Measurements from ENCODE around the gene MTUS2. TPM values are rescaled to one million over a fixed set of nuclear protein-coding genes. Genes with fewer than 3 reads are reported as not detected.

The MTUS2 gene
- polyA plus RNA-seq, 10 donors, result 16.9 to 35.5 (median 25.8) TPM

- DNase-seq, result peak in 1 of 3 donors; percentile 22
These were observed 628.0 kb downstream of the MTUS2 start for GRCh38 chr13:29448174-29448573.

- DNase-seq, result no peak
These were observed 629.6 kb downstream of the MTUS2 start for GRCh38 chr13:29449726-29450125.

- no peak for DNase-seq
These were observed 631.8 kb downstream of the MTUS2 start for GRCh38 chr13:29451976-29452375.

- DNase-seq, result peak; percentile 31 to 73 (median 48)
These were observed 632.9 kb downstream of the MTUS2 start for GRCh38 chr13:29452773-29453616.

GRCh38 chr13:29453617-29454011, 633.5 kb downstream of the MTUS2 start:
- peak in 1 of 3 donors; percentile 34 for DNase-seq

GRCh38 chr13:29454931-29455481, 634.9 kb downstream of the MTUS2 start:
- no peak for DNase-seq

- DNase-seq, result no peak
These were observed 636.3 kb downstream of the MTUS2 start for GRCh38 chr13:29456419-29456818.

- peak in 1 of 3 donors; percentile 76 for DNase-seq
These were observed 637.2 kb downstream of the MTUS2 start for GRCh38 chr13:29457299-29457698.

GRCh38 chr13:29458419-29458818, 638.3 kb downstream of the MTUS2 start:
- DNase-seq, result no peak

GRCh38 chr13:29459813-29460355, 639.7 kb downstream of the MTUS2 start:
- DNase-seq, result no peak

- DNase-seq, result no peak
These were observed 644.1 kb downstream of the MTUS2 start for GRCh38 chr13:29464105-29464679.

- peak; percentile 41 to 65 (median 57) for DNase-seq
These were observed 645.7 kb downstream of the MTUS2 start for GRCh38 chr13:29465741-29466293.

GRCh38 chr13:29471551-29471950, 651.4 kb downstream of the MTUS2 start:
- no peak for DNase-seq

- peak in 1 of 3 donors; percentile 39 for DNase-seq
These were observed 652.3 kb downstream of the MTUS2 start for GRCh38 chr13:29472332-29472961.

GRCh38 chr13:29473166-29473565, 653.0 kb downstream of the MTUS2 start:
- DNase-seq, result peak in 2 of 3 donors; percentile 44 to 68

- DNase-seq, result peak in 1 of 3 donors; percentile 58
These were observed 654.9 kb downstream of the MTUS2 start for GRCh38 chr13:29474991-29475390.

- no peak for DNase-seq
These were observed 655.9 kb downstream of the MTUS2 start for GRCh38 chr13:29476046-29476445.

GRCh38 chr13:29479716-29480492, 659.8 kb downstream of the MTUS2 start:
- DNase-seq, result peak in 1 of 3 donors; percentile 46

GRCh38 chr13:29480893-29481525, 660.9 kb downstream of the MTUS2 start:
- DNase-seq, result no peak

GRCh38 chr13:29481603-29482002, 661.5 kb downstream of the MTUS2 start:
- DNase-seq, result no peak
